Measurements from ENCODE around the gene SYNDIG1.

The SYNDIG1 gene

DNA sequence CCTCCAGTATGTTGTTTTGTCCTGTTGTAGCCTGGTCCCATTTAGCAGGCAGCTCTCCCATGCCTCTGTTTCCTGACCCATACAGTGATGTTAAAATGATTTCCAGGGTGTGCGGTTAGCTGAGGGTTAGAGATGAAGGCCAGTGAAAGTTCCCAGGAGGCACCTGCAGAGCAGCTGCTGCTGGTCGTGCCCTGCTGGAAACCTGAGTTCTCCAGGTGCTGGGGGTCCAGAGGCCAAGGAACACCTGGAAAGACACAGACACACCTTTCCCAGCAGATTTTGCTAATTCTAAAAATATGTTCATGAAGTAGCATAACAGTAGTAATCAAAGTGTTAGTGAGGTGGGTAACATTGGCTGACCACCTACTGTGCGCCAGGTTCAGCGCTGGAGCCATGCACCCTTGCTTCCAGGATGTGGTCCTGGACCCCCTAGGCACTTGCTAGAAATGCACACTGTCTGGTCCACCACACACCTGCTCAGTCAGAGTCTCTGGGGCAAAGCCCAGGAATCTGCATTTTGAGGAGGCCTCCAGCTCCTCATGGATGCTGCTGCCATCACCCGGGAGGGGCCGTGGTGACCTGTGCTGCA is 118.7 kb downstream of the SYNDIG1 start:
- DNase-seq, result no peak

DNA sequence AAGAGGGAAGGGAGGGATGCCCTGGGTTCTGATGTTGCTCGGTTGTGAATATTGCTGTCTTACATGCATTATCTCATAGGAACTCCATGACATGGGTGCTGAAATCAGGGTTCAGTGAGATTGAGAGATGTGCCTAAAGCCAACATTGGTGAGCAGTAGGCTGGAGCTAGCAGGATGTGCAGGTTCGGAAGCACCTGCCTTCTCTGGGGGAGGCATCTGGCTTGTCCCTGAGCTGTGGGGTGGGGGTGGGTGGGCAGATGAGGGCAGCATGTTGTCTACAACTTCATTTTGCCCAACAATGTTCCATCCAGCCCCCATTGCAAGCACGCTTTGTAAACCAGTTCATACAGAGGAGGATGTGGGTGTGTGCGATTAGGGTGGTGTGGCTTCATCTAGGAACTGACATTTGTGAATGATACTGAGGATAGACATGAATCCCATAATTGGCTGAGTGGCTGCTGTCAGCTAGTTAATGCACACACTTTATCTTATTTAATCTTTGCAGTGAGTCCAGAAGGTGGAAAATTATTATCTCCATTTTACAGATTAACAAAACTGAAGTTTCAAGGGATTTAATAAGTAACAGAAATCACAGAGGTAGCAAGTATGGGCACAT is 119.4 kb downstream of the SYNDIG1 start:
- no peak for DNase-seq

DNA sequence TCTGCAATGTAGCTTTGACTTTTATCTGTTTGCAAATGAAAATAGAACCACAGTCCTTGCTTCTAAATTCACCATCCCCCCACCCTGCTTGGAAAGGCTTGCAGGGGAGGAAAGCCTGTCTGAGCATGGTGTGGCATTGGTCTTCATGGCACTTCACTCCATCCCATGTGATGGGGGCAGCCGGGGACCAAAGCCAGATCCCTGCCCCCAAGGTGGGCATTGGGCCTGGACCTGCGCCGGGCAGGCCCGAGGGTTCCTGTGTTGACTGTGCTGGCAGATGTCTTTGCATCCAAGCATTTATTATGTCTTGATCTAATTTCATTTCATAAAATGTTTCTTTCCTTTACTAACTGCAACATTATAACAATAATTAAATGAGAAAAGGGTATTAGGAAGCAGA is 120.0 kb downstream of the SYNDIG1 start:
- no peak for DNase-seq

DNA sequence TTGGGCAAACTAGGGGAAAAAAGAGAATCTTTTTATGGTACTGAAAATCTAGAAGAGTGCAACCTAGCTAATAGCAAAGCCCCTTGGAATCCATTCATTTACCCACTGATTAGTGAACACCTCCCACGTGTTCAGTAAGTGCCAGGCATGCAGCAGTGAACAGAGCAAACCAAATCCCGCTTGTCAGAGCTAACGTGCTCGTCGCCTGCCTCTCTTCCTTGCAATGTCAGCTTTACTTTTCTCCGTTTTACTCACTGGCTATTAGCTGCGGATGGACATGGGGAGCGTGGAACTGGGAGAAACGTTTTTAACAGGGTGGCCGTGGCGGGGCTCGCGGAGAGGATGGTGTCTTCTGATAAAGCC is 120.4 kb downstream of the SYNDIG1 start:
- no peak for DNase-seq

DNA sequence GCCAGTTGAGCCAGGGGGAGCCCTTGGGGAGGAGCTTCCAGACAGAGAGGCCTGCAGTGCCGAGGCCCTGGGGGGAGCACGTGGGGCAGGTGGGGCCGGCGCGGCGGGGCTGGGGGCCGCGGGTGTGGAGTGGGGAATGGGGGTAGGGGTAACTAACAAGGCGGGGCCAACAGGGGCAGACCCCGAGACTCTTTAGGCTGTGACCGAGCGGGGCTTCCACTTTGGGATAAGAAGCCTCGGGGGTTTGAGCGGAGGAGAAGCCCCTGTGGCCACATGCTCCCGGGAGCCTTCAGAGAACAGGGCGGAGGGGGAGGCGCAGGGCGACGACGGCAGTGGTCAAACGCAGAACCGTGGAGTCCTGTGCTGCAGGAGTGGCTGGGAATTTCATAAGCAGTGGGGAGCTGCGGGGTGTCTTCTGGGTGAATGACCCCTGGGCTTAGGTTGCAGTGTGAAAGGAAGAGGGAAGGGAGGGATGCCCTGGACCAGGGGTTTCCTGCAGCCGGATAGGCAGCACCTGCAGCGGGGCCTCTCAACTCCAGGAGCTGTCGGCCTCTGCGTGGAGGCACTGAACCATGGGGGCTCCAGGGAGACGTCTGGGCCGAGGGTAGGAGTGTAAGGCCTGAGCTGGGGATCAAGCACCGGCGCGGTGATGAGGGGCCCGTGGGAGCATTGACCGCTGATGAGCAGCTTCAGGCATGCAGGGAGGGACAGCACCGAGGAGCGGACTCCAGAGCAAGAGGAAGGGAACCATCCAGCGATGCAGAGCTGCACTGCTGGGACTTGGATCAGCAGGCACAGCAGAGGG is 121.0 kb downstream of the SYNDIG1 start:
- no peak for DNase-seq

DNA sequence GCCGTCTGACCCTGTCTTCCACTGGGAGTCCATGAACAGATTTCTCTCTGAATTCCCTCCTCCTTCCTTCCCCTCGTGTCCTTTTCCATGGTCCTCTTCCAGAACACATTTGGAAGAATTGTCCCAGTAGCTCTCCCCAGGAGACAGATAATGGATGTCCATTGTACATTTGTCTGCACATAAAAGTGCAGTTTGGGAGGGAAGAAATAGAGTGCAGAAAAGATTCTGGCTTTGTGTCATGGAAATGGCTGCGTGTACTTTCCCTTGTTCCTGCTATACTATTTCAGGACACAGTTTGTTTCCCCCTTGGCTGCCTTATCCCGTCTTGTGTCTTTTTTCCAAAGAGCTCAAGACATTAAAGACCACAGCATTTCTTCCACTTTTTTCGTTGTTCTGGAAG is 127.6 kb downstream of the SYNDIG1 start:
- no peak for DNase-seq

DNA sequence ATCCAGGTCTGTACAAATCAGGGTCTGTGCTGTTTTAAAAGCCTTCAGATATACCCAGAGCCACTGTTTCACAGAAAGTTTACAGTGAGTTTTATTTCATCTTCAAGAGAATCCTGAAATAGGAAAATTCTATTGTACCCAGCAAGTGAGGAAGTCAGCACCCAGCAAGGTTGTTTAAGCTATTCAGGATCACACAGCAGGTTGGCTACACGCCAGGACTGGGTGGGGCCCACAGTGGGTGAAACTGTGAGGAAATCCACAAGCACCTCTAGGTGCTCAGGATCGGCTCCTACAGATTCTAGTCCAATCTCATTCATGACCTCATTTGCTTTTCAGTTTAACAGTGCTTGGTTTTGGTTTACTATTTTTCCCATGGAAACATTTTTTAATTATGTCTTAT is 128.9 kb downstream of the SYNDIG1 start:
- DNase-seq, result no peak

DNA sequence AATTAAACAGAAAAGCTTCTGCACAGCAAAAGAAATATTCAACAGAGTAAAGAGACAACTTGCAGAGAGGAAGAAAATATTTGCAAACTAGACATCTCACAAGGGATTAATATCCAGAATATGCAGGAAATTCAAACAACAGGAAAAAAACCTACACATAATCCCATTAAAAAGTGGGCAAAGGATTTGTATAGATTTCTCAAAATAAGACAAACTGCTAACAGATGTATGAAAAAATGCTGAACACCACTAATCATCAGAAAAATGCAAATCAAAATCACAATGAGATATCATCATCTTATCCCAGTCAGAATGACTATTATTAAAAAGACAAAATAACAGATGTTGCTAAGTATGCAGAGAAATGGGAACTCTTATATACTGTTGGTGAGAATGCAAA is 129.6 kb downstream of the SYNDIG1 start:
- no peak for DNase-seq

DNA sequence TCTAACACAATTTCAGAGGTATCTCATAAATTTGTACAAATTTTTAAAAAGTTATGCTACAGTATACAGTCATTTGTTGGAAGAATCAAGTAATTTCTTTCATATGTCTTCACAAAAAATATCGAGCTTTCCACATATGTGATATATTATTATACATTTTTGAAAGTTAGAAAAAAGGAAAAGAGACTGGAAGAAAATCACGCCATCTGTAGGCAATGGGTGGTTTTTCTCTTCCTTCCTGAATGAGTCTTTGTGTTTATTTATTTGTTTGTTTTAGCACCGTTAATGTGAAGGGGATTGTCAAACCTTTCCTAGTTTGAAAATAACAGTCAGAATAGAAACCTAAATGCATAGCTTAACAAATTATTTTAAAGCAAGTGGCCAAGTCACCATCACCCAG is 130.6 kb downstream of the SYNDIG1 start:
- DNase-seq, result no peak

DNA sequence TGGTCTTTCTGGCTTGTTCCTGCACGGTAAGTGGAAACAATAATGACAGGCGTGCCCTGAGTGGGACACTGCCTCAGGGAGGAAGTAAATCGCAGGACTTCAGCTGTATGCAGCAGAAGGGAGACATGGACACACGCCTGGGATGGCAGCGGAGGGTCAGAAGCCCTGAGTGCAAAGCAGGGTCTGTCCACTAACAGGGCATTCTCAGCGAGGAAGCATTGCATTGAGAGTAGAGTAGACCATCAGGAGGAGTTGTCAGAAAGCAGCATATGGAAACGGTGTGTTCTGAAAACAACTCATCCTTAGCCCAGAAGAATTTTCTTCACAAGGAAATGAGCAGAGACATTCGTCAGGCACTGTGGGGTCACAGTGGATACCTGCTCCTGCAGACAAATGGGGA is 134.0 kb downstream of the SYNDIG1 start:
- no peak for DNase-seq

DNA sequence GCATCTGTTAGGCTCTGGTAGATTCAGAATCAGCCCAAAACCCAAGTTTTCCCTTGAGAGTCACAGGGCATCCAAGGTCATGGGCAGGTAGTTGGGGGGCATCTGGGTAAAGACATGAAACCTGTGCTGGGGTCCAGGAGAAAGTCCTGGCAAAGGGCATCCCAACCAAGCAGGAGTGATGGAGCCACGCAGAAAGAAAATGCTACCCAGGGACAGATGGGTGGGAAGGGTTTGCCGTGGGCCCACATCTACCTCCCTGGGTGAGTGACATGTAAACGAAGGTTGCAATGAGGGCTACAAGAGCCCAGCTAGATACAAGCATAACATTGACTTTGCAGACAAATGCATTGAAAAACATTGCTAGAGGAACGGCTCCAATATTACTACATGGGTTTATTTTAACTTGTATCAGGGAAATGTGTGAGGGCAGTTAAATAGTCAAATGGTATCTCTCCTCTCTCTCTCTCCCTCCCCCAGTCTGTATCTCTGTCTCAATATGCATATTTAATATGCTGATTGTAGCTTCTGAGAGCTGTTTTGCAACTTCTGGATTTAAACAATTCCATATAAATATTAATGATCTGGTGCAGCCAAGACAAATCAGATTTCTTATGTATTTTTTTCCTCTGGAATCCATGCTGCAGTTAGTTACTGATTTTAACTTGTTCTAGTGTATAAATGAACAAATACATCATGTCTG is 135.7 kb downstream of the SYNDIG1 start:
- DNase-seq, result no peak

DNA sequence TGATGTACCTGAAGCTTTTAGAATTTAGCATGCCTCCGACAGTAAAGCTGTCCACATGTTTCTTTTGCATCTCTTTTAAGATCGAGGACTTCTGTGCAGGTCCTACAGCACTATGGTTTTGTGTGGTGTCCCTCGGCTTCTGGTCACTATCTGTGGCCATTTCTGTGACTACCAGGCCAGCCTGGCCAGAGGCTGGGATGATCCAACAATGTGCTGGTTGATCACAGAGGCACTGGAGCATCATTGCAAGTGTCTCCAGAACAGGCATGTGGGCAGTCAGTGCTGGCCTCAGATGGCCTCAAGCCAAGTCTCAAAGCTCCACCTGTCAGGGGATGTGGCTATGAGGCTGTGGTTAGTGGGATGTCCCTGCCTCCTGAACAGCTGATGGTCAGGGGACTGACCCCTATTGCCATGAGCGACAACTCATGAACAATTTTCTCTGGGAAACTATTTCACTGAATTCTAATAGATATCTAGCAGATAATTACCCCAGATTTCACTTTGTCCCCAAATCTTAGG is 136.6 kb downstream of the SYNDIG1 start:
- no peak for DNase-seq

DNA sequence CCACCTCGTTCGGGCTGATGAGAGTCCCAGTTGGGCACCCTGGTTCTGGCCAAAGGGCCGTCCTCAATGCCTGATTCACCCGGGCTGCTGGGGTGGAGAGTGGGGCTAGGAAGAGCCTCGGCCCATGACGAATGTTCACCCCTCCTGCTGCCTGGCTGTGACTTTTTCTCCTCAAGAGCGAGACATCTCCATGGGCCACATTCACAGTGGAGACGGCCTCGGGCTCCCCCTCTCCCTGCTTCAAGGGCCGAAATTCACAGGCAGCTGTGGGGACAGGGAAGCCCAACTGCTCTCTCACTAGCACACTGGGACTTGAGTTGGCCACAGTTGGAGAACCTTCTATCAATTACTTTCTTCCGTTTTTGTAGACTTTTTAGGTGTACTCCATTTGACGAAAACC is 138.0 kb downstream of the SYNDIG1 start:
- no peak for DNase-seq

DNA sequence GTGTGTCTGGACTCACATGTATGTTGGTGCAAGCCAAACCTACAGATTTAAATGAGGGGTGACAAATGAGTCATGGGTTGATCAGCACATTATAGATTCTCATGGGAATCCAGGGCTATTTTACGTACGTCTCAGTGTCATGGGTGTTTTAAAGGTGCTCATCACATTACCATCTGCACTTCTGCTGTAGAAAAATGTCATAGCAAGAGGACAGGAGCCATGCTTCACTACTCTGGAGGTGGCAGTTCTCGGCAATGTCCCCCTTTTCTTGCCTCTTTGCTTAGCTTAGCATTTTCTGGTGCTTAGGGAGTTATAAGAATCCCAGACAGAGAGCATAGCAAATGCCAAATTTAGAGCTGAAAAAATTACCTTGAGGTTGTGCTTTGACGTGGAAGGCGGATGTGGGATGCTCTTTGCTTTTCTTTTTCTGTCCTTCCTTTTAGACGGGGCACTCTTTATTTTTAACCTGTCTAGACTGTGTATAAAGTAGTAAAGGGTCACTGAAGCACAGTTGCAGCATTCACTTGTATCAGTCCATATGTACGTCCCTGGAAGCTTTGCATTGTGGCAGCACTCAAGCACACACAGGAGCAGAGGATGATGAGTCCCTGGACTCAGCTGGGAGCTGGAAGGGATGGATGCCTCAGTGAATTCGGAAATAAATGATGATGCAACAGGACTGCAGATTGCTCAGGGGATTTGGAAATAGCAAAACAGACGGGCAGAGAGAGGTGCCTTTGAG is 139.7 kb downstream of the SYNDIG1 start:
- DNase-seq, result no peak

DNA sequence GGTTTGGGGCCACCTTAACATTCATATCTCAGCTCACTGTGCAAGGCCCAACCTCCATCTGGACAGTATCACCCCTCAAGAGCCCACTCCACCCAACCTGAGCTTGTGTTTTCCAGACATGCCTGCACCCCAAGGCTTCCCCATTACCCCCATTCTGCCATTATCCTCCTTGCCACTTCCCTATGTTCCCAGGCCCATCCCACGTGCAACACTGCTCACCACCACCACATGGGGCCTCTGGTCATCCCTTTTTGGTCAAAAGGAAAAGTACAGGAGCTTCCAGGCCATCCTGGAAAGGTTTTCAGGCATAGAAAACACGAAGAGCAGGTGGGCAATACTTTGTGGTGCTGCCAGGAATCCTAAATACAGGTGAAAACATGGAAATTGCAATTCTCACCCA is 140.3 kb downstream of the SYNDIG1 start:
- DNase-seq, result no peak

DNA sequence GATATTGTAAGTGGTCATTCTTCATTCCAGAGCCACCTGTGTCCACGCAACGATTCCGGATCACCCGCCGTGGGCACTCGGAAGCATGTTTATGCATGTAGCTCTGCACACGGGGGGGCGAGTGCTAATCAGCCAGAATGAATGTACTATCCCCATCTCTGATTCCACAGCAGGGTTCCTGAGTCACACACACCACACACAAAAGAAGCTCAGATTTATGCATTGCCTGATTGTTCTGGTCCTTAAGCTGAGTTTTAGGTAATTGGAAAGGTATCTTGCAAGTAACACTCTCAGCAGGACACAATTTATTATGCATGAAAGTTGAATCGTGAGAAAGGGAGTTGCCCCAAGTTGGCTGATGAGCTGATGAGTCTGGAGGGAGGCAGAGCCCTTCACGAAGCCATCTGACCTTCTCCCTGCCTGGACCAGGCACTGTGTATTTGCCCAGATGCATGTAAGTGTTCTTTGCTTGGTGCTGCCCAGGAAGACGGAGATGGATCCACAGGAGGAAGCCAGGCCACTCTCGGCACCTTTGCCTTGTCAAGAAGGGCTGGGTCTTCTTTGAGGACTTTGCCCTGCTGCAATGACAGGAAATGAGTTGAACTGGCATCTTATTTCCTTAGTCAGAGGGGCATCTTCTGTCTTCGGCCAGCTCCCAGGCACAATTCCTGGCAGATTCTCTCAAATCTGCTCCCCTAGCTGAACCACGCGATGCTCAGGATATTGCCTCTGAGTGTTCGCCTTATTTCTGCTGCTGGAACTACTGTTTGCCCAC is 141.1 kb downstream of the SYNDIG1 start:
- no peak for DNase-seq

DNA sequence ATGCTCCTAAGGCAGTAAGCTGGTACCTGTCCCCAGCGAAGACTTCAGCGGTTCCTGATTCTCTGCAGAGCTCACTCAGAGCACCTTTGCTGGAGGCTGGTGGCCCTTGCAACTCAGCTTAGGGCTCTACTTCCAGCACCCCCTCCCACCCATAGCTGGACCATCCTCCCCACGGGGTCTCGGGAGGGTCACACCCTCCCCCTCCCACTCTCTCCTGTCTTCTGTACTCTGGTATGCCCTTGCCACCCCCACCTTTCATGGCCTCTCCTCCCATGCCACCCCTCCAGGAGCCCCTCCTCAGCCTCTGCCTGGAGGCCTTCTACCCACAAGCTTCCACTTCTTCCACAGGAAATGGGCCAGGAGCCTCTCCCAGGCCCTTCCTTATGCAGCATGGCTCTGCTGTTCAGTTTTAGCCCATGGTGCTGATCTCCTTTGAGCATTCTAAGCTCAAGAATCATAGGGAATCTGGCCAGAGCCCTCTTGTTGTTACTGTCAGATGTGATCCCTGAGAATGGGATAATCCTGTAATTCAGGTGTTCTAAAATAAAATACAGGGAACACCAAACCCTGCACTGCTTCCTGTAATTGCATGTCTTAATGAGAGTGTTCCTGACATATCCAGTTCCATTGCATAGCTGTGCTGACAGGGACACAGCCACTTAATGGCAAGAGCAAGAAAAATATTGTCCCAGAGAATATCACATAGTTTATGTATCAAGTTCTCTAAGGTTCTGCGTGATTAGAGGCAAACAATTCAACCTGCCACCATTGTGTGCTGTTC is 142.1 kb downstream of the SYNDIG1 start:
- DNase-seq, result no peak

DNA sequence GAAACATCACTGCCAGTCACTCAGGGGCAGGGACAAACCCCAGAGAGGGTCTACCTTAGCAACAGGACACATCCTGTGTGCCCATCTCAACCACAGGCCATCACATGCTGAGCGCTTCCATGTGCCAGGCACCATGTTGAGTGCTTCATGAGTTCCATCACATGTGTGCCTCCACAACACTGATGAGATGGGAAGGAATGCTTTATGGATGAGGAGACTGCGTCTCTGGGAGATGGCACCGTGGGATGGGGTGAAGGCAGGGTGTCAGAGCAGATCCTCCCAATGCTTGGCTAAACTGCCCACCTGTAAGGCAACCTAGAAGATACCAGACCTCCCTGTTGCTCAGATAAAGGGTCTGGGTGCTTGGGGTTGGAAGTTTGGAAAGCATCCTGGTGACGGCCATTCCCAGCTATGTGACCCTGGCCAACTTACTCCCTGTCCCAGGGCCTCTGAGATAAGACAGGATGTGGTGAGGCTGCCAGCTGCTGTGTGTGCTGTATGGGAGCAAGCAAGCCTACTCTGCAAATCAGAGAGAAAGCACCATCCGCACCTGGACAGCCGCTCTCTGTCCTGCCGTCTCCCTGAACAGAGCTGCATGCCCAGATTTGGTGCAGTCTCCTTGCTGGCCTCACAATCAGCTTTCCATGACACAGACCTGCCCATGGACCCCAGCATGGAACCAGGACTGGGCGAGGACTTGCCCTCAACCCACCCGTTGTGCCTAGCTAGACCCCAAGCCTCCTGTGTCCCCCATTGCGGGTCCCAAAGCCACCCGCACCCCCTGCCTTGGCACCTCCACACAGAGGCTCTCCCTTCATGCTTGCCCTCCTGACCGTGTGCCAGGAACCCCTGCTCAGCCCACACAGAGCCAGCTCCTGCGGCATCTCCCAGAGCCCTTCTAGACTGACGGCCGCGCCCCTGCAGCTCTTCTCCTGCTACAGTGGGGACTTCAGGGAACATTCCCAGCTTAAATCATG is 143.7 kb downstream of the SYNDIG1 start:
- DNase-seq, result no peak

DNA sequence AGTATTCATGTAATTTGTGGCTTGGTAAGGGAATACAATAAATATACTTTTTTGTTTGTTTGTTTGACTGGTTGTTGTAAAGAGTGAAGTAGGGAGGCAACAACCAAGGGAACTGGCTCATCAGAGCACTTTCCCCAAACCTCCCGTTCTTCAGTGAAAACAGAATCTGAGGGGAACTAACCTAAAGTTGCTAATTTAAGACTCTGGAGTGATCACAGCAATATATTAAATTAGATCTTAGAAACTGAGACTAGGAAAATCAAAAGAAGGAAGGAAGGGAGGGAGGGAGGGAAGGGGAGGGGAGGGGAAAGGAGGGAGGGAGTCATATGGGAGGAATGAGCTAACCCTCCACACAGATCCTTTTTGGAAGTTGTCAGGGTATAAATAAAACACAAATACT is 144.9 kb downstream of the SYNDIG1 start:
- DNase-seq, result no peak

DNA sequence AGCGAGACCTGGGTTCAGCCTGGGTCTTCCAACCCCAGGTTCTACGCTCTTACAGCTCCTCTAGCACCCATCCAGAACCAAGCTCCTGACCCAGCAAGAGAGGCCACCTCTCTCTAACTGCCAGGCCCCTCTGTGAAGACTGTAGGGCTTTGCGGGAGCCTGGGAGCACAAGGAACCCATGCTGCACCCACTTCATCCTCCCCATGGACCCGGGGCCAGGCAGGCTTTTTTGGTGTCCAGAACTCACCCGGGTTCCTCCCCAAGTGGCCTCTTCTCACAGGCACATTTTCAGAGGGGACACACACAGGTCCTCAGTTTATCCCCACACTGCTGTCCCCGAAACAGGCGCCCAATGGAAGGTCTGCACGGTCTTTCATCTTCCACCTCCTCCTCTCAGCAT is 145.9 kb downstream of the SYNDIG1 start:
- DNase-seq, result no peak

Data from NCI-H774 (cell line).